HG03521 (cell line): ENCODE data around the gene RPL36AL.
"Not testable (repeated sequence)": the region's sequence is repeated elsewhere in the genome, so short reads cannot be mapped to it uniquely, and the experiment has no call there.

Source experiments
- ATAC-seq: cut with Tn5 transposase; IDR thresholded peaks from one replicate; pipeline ENCODE4 v1.9.1; 2021; ENCODE audit warnings: mild to moderate bottlenecking, moderate library complexity; ENCODE audit not compliant: unreplicated experiment

The RPL36AL gene

DNA sequence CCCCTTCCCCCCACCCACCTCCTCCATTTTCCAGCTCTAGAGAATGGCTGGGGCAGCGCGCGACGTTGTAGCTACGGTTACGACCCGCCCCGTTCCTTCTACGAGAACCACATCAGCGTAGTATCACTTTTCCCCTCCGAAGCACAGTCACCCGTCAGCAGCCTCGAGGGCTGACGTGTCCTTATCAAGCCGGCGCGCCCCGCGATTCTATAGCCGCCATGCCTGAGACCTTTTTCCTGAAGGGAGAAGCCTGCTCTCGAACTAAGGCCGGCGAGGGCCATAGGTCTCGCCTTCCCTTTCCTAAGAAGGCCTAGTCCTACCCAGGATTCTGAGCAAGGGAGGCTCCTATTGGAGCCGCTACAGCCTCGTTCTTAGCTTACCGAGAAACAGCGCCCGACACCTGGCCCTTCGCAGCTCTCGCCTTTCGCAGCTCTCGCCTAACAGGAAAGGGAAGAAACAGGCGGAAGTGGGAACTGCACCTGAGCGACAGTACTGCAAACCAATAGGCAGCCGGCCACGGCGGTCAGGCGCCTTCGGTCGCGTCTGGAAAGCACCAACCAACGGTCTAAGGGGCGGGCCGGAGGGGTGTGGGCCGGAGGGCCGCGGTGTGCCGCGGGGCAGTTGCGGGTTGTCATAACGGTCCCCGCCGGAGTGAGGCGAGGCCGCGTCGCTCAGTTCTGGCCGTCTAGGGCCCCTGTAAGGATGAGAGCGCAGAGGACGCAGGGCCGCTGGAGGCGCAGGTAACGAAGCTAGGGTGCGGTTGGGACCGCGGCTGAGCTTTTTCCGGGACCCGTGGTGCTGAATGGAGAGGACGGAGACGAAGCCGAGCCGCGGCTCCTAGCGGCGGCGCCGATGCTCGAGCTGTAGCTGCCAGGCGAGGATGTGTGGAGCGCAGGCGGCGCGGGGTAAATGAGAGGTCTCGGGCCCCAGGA is at the start of gene RPL36AL, which contains the start of gene MGAT2:
Gene RPL36AL (minus strand): TSS at position 445 of the 932 bp plus-strand sequence. CDS start 1,522 bp downstream, outside the sequence.
Gene MGAT2 (plus strand): TSS at position 618 of the 932 bp plus-strand sequence. CDS start 470 bp downstream, outside the sequence.
- ATAC-seq: peak; percentile 94

- ATAC-seq: no peak
These were observed 39.4 kb upstream of the RPL36AL start for GRCh38 chr14:49659526-49660455.

DNA sequence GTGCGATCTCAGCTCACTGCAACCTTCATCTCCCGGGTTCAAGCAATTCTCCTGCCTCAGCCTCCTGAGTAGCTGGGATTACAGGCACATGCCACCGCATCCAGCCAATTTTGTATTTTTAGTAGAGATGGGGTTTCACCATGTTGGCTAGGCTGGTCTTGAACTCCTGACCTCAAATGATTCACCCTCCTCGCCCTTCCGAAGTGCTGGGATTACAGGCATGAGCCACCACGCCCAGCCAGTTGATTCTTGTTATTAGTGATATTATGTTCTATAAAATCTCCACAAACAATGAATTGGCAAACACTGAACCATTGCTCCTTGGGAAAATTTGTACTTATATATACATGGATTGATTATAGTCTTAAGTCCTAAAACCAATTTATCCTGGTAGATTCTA is 37.1 kb upstream of the RPL36AL start:
- ATAC-seq: not testable (repeated sequence)

DNA sequence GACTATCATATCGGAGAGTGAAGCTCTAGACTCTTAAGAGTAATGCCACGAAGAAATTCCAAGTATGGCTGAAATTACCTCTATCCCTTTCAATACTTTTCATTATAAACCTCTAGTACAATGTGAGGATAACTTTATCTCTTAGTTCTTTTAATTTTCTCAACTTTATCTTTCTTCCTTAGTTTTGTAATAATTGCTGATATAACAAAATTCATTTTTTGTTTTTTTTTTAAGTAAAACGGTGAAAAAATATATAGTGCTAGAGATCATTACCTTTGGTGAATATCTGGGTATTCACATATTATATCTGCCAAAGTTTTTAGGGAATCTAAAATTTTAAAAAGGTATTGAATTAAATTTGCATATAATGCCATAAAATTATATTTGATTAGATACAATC is 34.1 kb upstream of the RPL36AL start:
- ATAC-seq: no peak

DNA sequence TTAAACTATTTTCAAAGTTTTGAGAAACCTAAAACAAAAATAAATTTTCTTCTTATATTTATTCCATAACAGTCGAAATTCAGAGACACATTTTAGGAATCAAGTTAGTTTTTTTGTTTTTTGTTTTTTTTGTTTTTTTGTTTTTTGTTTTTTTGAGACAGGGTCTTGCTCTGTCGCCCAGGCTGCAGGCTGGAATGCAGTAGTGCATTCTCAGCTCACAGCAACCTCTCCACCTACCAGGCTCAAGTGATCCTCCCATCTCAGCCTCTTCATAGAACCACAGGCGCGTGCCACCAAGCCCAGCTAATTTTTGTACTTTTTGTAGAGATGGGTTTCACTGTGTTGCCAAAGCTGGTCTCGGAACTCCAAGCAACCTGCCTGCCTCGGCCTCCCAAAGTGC is 33.1 kb upstream of the RPL36AL start:
- ATAC-seq: no peak

DNA sequence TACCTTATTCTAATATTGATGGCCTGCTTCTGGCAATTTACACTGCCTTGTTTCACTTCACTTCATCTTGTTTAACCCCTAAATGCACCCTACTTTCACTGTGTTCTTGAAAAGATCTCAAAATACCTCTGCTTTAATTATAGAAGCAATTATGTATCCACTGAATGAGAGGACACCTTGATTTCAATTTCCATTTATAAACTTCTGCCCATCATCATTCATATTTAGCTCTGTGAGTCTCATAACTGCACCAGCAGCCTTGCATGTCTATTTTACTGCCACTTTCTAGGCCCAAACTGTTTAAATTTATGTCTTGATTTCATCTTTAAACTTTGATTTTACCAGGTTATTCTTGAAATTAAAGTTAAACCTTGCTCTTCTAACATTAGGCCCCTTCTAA is 21.7 kb upstream of the RPL36AL start:
- ATAC-seq: no peak

GRCh38 chr14:49641697-49642129 is 21.3 kb upstream of the RPL36AL start:
- ATAC-seq: no peak

- ATAC-seq: no peak
These were observed 20.4 kb upstream of the RPL36AL start for GRCh38 chr14:49640540-49641417.

- no peak for ATAC-seq
These were observed 17.2 kb upstream of the RPL36AL start for GRCh38 chr14:49637534-49638078.

GRCh38 chr14:49636866-49637265 is 16.4 kb upstream of the RPL36AL start:
- no peak for ATAC-seq

- peak; percentile 27 for ATAC-seq
These were observed 14.3 kb upstream of the RPL36AL start, which contains the start of gene DNAAF2 for GRCh38 chr14:49634547-49635334. TSS of gene DNAAF2 (minus strand) at chr14:49635244. CDS start at chr14:49635149, 95 bp downstream.

- peak; percentile 67 for ATAC-seq
These were observed 13.5 kb upstream of the RPL36AL start for GRCh38 chr14:49633640-49634546.

GRCh38 chr14:49623941-49624839 is 3.8 kb upstream of the RPL36AL start:
- ATAC-seq: no peak

- ATAC-seq: no peak
These were observed 3.0 kb upstream of the RPL36AL start for GRCh38 chr14:49623387-49623786.

- no peak for ATAC-seq
These were observed 1.7 kb upstream of the RPL36AL start for GRCh38 chr14:49622022-49622607.

- ATAC-seq: peak; percentile 19
These were observed 872 bp upstream of the RPL36AL start for GRCh38 chr14:49621114-49621881.
